Parietal lobe (tissue), 1 donor: Measurements from ENCODE around the gene ASAH2. TPM values are rescaled to one million over a fixed set of nuclear protein-coding genes. Genes with fewer than 3 reads are reported as not detected.

Source experiments
- total RNA-seq: library from RNA; depleted of rRNA; stranded (reverse); fragments of >200 nt; gene quantifications from one replicate; pipeline ENCODE4 v1.2.3, GENCODE V29; 2014

The ASAH2 gene
- total RNA-seq, result 2.5 TPM

GRCh38 chr10:50251394-50251793 is at the start of gene ASAH2:
ASAH2 (minus strand) TSS chr10:50251516; CDS start chr10:50248610, 2,906 bp downstream.

Other genes with a start within 250 kb of the ASAH2 start
- gene WASHC2A, start 183.6 kb downstream of the ASAH2 start, total RNA-seq, result 39.8 TPM